Skeletal muscle tissue (tissue), 4 donors: ENCODE data around the gene F12. TPM values are rescaled to one million over a fixed set of nuclear protein-coding genes. Genes with fewer than 3 reads are reported as not detected.
"Not testable (repeated sequence)": the region's sequence is repeated elsewhere in the genome, so short reads cannot be mapped to it uniquely, and the experiment has no call there.

Source experiments
- H3K27ac ChIP-seq: one replicate; pipeline ENCODE4 v1.7.0; 2013; ENCODE audit warnings: mild to moderate bottlenecking, low read depth, low read length, inconsistent platforms
- H3K27me3 ChIP-seq, 3 donors: one replicate each; pipeline ENCODE4 v1.7.0; 2013; ENCODE audit warnings: low read length in 3 of 3; ENCODE audit not compliant: control insufficient read depth in 3 of 3, insufficient read depth in 3 of 3
- H3K36me3 ChIP-seq, 3 donors: one replicate each; pipeline ENCODE4 v1.7.0; 2013; ENCODE audit warnings: low read length in 3 of 3; ENCODE audit not compliant: control insufficient read depth in 3 of 3, insufficient read depth in 3 of 3
- H3K4me1 ChIP-seq, 3 donors: one replicate each; pipeline ENCODE4 v1.7.0; 2013; ENCODE audit warnings: low read length in 3 of 3, mild to moderate bottlenecking in 3 of 3; ENCODE audit not compliant: control insufficient read depth in 3 of 3, insufficient read depth in 3 of 3
- H3K4me3 ChIP-seq, 3 donors: one replicate each; pipeline ENCODE4 v1.7.0; 2013; ENCODE audit warnings: low read length in 3 of 3
- H3K9ac ChIP-seq, 3 donors: one replicate each; pipeline ENCODE4 v1.7.0; 2013; ENCODE audit warnings: low read length in 3 of 3, mild to moderate bottlenecking in 3 of 3, moderate library complexity in 2 of 3, low read depth in 1 of 3
- H3K9me3 ChIP-seq, 3 donors: one replicate each; pipeline ENCODE4 v1.7.0; 2013; ENCODE audit warnings: low read length in 3 of 3; ENCODE audit not compliant: control insufficient read depth in 3 of 3
- total RNA-seq: library from RNA; depleted of rRNA; stranded (reverse); fragments of >200 nt; gene quantifications from one replicate; pipeline ENCODE4 v1.2.3, GENCODE V29; 2014
- donor health status: Osteomylitis.

Gene F12
- total RNA-seq, 1 donor from 2014 or later: not detected

- no peaks in the 10 kb centered on the region for H3K36me3 ChIP-seq
- no peak overlapping the region for H3K27ac ChIP-seq
- H3K27me3 ChIP-seq: peaks cover 0 to 15% (median 3%) of the 10 kb centered on the region in 3 donors
- H3K9me3 ChIP-seq: no peaks in the 10 kb centered on the region
- H3K4me3 ChIP-seq: no peak overlapping the region
- H3K9ac ChIP-seq: no peak overlapping the region
- peaks cover 8 to 18% (median 12%) of the 10 kb centered on the region in 3 donors for H3K4me1 ChIP-seq
These were observed 30.2 kb downstream of the F12 start for GRCh38 chr5:177378884-177379883.

GRCh38 chr5:177377851-177378776, 31.2 kb downstream of the F12 start:
- Histone ChIP-seq H3K36me3 (no peaks in the 10 kb centered on the region), H3K27ac (no peak overlapping the region), H3K9ac (no peak overlapping the region)

GRCh38 chr5:177376107-177376506, 33.3 kb downstream of the F12 start:
- Histone ChIP-seq H3K4me3 (no peak overlapping the region), H3K36me3 (no peaks in the 10 kb centered on the region), H3K27ac (no peak overlapping the region), H3K9ac (no peak overlapping the region), H3K9me3 (no peaks in the 10 kb centered on the region), H3K27me3 (no peaks in the 10 kb centered on the region), H3K4me1 (peaks cover 19 to 22% (median 20%) of the 10 kb centered on the region in 3 donors)

More at GRCh38 chr5:177377851-177378776, 31.2 kb downstream of the F12 start:
- Histone ChIP-seq H3K27me3 (peaks cover 0 to 4% (median 0%) of the 10 kb centered on the region in 3 donors), H3K4me3 (no peak overlapping the region), H3K9me3 (no peaks in the 10 kb centered on the region), H3K4me1 (peaks cover 8 to 18% (median 12%) of the 10 kb centered on the region in 3 donors)

GRCh38 chr5:177375516-177375915, 33.8 kb downstream of the F12 start:
- not testable (repeated sequence) for H3K27ac ChIP-seq, H3K27me3 ChIP-seq, H3K36me3 ChIP-seq, H3K4me3 ChIP-seq, H3K9ac ChIP-seq, H3K9me3 ChIP-seq
- H3K4me1 ChIP-seq: peaks cover 17 to 20% (median 17%) of the 10 kb centered on the region in 3 donors

- H3K9ac ChIP-seq: no peak overlapping the region
- H3K27me3 ChIP-seq: no peaks in the 10 kb centered on the region
- H3K9me3 ChIP-seq: no peaks in the 10 kb centered on the region
- peaks cover 27 to 31% (median 28%) of the 10 kb centered on the region in 3 donors for H3K4me1 ChIP-seq
- H3K36me3 ChIP-seq: no peaks in the 10 kb centered on the region
- H3K27ac ChIP-seq: no peak overlapping the region
- no peak overlapping the region for H3K4me3 ChIP-seq
These were observed 35.2 kb downstream of the F12 start for GRCh38 chr5:177374211-177374610.

GRCh38 chr5:177373806-177374205, 35.6 kb downstream of the F12 start:
- no peak overlapping the region for H3K4me3 ChIP-seq
- H3K4me1 ChIP-seq: peaks cover 30 to 31% (median 31%) of the 10 kb centered on the region in 3 donors
- no peaks in the 10 kb centered on the region for H3K36me3 ChIP-seq
- no peaks in the 10 kb centered on the region for H3K9me3 ChIP-seq
- H3K9ac ChIP-seq: no peak overlapping the region
- H3K27me3 ChIP-seq: no peaks in the 10 kb centered on the region
- H3K27ac ChIP-seq: no peak overlapping the region

- no peaks in the 10 kb centered on the region for H3K9me3 ChIP-seq
- no peaks in the 10 kb centered on the region for H3K36me3 ChIP-seq
- no peak overlapping the region for H3K4me3 ChIP-seq
- H3K9ac ChIP-seq: peak overlapping the region in 1 of 3 donors; percentile 3
- H3K27me3 ChIP-seq: no peaks in the 10 kb centered on the region
- no peak overlapping the region for H3K27ac ChIP-seq
- H3K4me1 ChIP-seq: peaks cover 38 to 40% (median 39%) of the 10 kb centered on the region in 3 donors
These were observed 36.5 kb downstream of the F12 start for GRCh38 chr5:177372910-177373309.

GRCh38 chr5:177372034-177372896, 37.1 kb downstream of the F12 start:
- no peak overlapping the region for H3K27ac ChIP-seq
- no peak overlapping the region for H3K4me3 ChIP-seq

More at GRCh38 chr5:177372034-177372896, 37.1 kb downstream of the F12 start:
- no peaks in the 10 kb centered on the region for H3K27me3 ChIP-seq
- H3K4me1 ChIP-seq: peaks cover 45 to 46% (median 46%) of the 10 kb centered on the region in 3 donors
- no peaks in the 10 kb centered on the region for H3K9me3 ChIP-seq
- peak overlapping the region in 2 of 3 donors; percentile 3 to 68 for H3K9ac ChIP-seq
- H3K36me3 ChIP-seq: no peaks in the 10 kb centered on the region
